GM21717 (cell line): ENCODE results near the gene GPR108.
"Not testable (repeated sequence)": the region's sequence is repeated elsewhere in the genome, so short reads cannot be mapped to it uniquely, and the experiment has no call there.

Experiments
- ATAC-seq: cut with Tn5 transposase; IDR thresholded peaks from one replicate; pipeline ENCODE4 v1.9.1; 2021; ENCODE audit warnings: mild to moderate bottlenecking, moderate library complexity; ENCODE audit not compliant: unreplicated experiment

The GPR108 gene

DNA sequence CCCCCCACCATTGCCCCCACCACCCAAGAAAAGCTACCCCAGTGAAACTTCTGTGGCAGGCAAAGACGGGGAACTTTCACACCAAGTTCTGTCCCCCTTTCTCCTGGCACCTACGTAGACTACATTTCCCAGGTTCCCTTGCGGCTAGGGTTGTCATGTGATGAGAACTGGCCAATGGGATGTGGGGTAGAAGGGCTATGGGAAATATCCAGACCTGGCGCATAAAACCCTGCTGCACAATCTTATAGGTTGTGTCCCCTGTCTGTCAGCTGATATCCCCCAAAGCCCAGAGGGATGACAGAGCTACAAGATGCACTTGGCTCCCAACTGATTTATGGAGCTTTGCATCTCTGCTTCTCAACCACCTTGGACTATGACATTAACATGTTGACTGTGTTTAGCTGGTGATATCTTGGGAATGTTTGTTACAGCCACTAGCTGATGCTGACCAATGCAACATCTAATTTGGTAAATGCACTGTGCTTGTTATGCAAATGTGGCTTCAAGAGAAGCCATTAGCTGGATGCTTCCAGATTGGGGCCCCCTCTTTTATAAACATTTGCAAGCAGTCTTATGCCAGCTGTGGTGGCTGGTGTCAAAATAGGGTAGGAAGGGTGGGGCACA is 23.8 kb upstream of the GPR108 start:
- ATAC-seq, result no peak

DNA sequence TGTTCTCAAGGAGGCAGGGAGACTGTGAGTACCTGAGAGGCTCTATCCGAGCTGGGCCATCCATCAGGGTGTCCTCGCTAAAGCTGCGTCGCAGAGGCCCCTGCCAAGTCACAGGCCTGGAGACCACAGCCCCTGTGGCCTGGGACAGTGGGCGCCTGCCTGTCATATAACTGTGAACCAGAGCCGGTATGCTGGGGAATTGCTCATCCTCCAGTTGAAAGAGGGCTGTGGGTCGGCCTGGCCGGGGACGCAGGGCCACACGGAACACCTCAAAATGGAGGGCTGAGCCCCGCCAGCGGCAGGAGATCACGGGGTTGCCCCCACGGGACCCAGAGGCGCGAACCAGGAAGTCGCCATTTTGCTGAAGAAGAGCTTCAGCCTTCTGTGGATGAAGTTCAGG is 23.2 kb upstream of the GPR108 start:
- ATAC-seq, result no peak

DNA sequence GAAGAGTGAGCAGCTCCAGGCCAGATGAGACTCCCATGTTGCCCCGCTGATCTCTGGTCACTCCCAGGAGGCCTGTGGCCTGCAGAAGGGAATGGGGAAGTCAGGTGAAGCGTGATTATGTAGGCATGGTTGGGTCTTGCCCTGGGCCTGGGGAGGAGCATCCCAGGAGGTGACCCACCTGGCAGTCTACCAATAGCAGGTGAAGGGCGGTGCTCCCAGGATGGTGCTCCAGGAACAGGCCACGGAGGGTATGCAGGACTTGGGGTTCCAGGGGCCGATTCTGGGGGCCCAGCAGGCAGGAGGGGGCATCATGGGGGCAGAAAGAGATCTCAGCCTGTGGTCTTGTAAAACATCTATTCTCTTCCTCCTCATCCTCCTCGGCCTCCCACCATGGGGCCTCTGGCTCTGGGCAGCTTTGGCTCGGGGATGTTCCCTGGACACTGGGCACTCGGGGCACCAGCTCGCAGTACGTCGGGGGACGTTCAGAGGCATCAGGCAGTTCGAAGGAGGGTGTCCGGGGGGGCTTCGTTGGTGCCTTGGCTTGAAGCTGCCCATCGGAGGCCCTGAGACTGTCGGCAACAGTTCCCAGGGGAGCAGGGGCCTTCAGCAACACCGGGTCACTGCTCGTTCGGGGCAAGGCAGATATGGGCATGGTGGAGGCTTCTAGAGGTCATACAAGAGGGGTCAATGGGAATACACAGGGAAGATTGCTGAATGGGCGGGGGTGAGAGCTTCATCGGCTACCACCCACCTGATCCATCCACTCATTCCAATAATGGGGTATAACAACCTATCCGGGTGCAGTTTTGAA is 17.5 kb upstream of the GPR108 start:
- no peak for ATAC-seq

DNA sequence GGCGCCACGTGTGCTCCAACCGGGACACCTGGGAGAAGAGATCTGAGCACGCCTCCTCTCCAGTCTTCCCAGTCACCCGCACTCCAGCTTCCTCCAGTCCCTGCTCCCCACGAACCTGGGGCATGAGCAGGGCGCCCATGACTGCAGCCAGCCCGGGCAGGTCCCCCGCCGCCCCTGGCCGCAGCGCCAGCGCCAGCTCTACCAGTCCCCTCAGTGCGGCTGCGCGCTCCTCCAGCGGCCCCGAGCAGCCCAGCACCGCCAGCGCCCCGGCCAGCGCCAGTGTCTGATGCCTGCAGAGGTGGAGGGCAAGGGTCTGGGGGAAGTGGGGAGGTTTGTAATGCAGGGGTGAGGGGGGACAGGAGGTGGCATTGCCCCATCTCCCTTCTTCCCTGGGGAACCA is 16.8 kb upstream of the GPR108 start:
- ATAC-seq, result no peak

DNA sequence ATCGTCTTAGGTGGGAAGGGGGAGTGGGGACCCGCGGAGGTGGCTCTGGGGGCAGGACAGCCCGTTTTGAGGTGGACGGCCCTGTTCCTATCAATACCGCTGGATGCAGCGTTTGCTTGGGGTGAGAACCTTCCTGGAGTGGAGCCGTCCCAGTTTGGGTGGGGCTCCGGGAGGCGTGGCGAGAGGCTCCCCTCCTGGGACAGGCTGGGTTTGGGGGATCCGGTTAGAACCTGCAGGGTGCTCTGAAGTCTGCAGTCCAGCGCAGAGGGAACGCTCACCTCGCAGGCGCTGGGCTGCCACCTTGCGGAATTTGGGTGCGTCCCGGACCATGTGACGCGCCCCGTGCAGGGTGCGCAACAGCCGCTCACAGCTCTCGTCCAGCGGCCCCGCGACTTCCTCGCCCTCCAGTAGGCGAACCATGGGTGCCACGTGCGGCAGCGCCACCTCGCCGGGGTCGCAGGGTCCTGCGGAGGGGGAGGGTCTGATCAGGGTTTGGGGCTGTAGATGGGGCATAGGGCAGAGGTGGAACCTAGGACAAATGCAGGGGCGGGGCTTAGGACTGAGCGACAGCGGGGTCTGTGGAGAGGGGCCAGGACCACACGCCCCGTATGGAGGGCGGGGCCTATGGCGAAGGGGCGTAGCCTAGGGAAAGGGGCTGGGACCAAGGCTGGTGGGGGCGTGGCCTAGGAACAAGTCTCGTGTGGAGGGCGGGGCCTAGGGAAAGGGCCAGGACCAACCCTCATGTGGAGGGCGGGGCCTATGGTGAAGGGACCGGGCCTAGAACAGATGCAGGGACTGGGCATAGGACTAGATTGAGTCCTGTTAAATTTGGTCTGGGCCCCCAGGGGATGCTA is 16.0 kb upstream of the GPR108 start:
- ATAC-seq, result peak; percentile 57

DNA sequence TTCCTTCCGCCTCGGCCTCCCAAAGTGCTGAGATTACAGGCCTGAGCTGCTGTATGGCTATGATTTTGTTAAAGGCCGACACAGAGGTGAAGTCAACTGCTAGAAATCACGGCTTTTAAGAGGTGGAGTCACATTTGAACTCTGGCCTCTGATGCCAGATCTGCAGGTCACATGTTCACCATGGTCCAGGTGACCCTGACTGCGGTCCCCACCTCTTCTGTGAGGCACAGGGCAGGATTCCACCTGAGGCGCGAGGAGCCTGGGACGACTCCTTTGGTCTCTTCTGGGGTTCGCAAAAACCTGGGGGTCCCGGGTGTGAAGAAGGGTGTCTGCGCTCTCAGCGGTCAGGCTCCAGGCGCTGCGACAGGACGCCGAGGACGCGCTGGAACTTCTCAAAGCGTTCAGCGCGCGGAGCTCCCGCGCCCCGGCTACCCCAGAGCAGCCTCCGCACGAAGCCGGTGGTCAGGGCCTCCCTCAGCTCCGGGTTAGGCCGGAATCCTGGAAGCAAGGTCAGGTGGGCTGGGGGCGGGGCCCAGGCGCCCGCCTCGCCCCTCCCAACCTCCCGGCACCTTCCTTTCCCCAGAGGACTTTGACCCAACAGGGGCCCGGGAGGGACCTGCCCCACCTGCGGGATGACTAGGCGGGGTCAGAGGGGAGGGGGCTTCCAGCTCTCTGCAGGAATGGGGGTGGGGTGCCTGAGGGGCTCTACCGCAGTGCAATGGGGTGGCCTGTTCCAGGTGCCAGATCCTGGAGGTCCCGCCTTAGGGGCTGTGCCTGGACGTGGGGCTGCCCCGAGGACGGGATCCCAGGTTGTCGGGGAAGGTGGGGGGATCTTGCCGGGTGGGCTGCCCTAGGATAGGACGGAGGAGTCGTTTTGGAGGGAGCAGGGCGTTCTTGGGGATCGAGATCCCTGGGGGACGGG is 15.1 kb upstream of the GPR108 start:
- ATAC-seq, result no peak

DNA sequence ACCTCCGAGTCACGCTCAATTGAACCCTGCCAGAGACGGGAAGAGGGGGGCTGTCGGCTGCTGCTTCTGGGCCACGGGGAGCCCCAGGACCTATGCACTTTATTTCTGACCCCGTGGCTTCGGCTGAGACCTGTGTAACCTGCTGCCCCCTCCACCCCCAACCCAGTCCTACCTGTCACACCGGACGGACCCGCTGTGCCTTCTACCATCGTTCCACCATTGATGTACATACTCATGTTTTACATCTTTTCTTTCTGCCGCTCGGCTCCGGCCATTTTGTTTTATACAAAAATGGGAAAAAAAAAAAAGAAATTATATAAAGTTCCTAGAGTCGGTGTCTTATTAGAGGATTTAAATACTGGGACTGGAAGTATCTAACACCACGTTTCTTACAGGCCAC is 13.8 kb upstream of the GPR108 start:
- no peak for ATAC-seq

DNA sequence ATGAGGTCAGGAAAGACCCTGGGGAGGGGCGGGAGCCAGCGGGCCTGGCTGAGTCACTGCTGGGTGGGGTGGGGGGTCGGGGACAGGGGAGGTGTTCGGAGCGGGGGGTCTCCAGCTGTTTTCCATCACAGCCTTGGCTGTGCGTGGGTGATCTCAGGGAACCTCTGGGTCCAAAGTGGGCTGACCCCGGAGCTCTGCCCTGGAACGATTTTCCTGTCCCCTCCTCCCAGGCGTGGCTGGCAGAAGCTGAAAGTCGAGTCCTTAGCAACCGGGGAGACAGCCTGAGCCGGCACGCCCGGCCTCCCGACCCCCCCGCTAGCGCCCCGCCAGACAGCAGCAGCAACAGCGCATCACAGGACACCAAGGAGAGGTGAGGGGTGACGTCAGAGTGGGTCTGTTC is 12.7 kb upstream of the GPR108 start:
- ATAC-seq, result no peak

DNA sequence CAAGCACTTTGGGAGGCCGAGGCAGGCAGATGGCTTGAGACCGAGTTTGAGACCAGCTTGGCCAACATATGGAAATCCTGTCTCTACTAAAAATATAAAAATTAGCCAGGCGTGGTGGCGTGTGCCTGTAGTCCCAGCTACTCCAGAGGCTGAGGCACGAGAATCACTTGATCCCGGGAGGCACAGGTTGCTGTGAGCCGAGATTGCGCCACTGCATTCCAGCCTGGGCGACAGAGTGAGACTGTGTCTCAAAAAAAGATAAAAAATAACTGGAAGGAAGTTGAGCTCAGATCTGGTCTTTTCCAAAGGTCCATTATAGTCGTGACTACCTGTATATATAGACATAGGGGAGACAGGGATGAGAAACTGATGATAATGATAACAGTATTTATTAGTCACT is 11.2 kb upstream of the GPR108 start:
- ATAC-seq, result not testable (repeated sequence)

DNA sequence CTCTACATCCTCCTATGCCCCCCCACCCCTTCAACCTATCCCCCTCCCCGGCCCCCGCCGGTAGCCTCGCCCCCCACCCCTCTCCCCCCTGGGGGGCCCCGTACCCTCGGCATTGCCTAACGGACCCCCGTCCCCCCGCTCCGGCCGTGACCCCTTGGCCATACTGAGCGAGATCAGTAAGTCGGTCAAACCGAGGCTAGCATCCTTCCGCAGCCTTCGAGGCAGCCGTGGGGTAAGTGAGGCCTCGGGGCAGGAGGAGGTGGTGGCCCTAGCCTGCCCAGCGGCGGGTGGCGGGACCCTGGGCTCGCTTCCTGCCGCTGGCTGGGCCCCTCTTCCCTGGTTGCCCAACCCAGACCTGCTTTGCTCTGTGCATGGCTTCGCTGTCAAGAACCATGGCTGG is 8.6 kb upstream of the GPR108 start:
- no peak for ATAC-seq

DNA sequence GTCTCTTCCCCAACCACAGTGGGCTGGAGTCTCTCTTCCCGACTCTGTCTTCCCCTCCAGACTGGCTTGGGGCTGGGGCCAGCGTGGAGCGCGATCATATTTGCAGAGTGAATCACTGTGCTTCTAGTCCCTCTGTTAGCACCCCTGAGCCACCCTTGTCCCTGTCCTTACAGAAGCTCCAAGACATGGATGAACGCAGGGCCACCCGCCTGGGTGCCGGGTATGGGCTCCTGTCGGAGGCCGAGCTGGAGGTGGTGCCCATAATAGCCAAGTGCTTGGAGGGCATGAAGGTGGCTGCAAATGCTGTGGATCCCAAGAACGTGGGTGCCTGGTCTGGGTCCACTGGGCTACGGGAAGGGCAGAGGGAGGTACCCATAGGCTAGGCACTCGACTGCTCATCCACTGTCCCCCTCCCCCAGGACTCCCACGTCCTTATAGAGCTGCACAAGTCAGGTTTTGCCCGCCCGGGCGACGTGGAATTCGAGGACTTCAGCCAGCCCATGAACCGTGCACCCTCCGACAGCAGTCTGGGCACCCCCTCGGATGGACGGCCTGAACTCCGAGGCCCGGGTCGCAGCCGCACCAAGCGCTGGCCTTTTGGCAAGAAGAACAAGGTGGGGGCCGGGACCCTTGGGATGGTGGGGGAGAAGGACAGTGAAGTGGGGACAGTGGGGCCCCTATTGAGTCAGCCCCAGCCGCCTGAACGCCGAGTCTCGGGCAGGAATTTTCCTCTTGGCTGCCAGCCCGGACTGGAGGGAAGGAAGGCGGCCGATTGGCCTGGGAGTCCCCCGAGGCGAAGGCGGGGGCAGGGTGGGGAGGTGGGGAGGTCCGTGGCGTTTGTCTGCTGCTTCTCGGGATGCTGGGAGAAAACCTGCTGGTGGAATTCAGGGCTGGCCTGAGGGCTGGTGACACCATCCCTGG is 7.3 kb upstream of the GPR108 start:
- ATAC-seq, result no peak

DNA sequence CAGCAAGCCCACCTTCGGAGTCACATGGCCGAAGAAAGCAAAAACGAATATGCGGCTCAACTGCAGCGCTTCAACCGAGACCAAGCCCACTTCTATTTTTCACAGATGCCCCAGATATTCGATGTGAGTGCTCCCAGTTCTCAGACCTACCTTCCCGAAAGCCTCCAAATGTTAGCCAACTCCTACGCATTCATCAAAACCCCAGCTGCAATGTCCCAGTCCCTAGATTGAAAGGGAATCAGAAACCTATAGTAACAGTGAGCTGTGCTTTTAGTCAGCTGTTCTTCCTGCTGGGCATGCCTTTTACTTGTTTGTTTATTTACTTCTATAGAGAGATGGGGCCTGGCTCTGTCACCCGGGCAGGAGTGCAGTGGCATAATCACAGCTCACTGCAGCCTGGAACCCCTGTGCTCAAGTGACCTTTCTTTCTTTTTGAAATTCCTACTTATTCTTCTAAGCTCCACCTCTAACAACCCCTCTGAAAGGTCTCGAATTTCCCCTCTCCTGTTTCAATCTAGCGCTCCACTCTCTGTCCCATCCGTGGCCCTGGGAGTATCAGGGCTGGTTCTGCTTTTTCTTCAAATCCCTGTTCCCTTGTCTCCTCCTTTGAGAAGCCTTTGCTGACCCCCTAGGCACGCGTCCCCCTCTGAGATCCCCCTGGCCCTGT is 6.5 kb upstream of the GPR108 start:
- no peak for ATAC-seq

DNA sequence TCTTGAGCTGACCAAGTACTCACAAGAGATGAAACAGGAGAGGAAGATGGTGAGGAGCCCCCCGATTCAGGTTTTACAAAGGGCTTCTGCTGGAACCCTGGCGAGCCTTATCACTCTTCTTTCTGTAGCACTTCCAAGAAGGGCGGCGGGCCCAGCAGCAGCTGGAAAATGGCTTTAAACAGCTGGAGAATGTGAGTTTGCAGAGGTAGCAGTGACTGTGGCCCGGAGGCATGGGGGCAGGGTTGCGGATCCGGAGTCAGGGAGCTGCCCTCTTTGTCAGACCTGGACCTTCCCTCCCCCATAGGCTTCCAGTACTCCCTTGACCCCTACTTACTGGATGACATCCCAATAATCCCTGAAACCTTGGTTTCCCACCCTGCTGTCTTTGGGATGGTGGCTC is 5.7 kb upstream of the GPR108 start:
- ATAC-seq, result no peak

DNA sequence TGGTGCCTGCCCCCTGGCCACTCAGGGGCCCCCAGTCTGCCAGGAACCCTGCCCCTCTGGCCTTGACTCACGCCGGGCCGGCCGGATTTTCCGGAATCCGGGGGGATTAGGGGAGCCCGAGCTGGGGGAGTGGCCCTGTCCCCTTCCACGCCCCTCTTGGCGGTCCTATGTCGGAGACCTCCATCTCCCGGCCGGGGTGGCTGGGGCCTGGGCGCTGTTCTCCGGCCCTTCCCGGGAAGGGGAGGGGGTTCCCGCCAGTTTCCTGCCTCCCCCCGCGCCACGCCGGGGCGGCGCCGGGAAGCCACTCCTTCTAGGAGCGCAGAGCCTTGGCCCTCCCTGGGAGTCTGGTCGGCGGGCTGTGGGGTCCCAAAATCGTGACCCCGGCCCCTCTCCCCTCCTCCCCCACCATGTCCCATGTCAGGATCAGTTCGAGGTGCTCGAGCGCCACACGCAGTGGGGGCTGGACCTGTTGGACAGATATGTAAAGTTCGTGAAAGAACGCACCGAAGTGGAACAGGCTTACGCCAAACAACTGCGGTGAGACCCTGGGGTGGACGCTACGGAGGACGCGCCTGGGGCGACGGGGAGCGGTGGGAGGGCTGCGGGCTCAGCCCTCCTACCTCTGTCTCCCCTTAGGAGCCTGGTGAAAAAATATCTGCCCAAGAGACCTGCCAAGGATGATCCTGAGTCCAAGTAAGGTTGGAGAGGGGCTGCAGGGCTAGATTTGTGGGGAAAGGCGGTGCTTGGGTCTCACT is 3.4 kb upstream of the GPR108 start:
- no peak for ATAC-seq

DNA sequence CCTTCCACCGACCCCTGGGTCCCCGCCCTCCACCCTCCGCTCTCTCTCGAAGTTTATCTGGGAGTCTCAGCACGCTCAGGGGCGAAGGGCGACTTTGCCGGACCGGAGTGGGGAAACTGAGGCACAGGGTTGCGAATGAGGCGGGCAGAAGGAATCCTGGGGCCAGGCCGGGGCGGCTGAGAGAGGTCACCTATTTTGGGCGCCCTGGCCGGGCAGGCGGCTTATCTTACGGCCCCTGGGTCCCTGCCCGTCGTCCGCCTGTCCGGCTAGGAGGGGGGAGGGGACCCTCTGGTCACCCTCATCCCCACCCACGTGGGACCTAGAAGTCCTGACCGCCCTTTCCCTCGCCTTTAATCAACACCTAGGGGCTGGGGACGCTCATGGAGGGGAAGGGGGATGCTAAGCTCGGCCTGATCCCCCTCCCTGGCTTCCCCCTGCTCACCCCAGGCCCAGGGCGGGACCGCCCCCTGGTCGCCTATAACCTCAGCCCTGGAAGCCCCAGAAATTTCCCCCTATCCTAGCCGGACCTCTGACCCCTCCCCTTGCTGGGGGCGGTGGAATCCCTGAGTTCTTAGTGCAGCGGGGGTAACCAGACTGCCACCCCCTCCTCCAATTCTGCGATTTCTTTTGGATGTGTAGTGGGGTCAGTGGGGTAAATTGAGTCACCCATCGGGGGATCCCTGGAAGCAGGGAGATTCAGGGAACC is 2.7 kb upstream of the GPR108 start:
- ATAC-seq, result no peak

DNA sequence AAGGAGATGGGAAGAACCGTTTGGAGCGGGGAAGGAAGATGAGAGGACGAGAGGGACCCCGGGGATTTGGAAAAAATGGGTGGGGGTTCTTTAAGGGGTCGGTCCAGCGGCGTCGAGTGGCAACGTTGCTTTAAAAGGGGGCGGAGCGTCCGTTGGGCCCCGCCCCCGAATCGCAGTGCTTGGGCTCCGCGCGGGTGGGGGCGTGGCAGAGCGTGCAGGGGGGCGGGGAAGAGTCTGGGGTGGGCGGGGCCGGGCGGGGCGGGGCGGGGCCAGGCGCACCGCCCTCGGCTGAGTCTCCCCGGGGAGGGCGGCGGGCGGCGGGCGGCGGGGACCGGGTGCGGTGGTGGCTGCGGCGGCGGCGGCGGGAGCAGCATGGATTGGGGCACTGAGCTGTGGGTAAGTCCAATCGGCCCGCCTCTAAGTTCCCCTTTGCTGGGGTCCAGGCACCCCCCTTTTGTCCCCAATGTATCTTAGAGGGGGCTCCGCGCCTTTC is 2.1 kb upstream of the GPR108 start, which contains the start of gene TRIP10:
Gene TRIP10, plus strand, starts transcription at position 291 of the 493 bp plus-strand sequence. Its CDS starts 82 bp downstream, at position 373.
- ATAC-seq, result no peak

DNA sequence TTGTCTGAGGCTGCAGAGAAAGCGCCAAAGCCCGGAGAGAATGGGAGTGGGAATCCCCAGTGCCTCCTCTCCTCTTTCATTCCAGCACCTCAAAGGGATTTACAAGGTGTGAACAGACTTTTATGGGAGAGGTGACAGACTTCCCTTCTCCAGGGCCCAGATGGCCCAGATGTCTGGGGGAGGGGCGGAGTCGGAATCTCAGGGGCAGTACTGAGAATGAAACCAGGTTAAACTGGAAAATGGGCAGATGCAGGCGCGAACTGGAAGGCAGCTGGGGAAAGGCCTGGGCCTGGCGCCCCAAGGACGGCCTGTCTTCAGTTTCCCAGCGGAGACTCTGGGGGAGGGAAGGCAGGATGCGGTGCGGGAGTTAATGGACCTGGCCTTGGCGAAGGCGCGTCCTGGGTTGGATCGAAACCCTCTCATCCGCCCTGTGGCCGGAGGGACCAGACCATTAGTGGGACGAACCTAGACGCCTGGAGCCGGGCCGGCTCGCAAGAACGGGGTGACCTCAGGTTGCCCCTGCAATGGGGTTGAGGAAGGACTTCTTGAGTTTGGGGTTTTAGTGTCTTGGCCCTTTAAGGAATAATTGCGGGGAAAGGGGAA is 1.5 kb upstream of the GPR108 start:
- no peak for ATAC-seq
